ENCODE measurements around the gene TUBB6.

- TF ChIP-seq CTCF (IDR thresholded peaks at IDR 0.05) = no peak
- TF ChIP-seq EP300 (IDR thresholded peaks at IDR 0.05) = no peak
- TF ChIP-seq POLR2A (IDR thresholded peaks at IDR 0.05) = no peak
These were observed 16.9 kb upstream of the TUBB6 start for GRCh38 chr18:12291161-12291560.
